B cell (primary cell): ENCODE data around the gene TMEM205. TPM values are rescaled to one million over a fixed set of nuclear protein-coding genes. Genes with fewer than 3 reads are reported as not detected.
A peak's percentile ranks its signal among the peaks of the same experiment; 100 is the strongest.

Source experiments
- ATAC-seq: fragments of 200-7000 bp; cut with Tn5 transposase; one replicate; pipeline ENCODE4 v1.10.0; 2021; ENCODE audit warnings: low read depth, mild to moderate bottlenecking, moderate number of reproducible peaks, moderate library complexity
- CTCF ChIA-PET: fragments of 350-600 bp; sonication (Branson Sonifier 250); formaldehyde crosslinking; loops from one replicate; lab custom pipeline; 2021; ENCODE audit warnings: antibody characterized with exemption, inconsistent platforms; lab: Charles Lee
- POLR2A ChIA-PET: fragments of 350-600 bp; sonication (Branson Sonifier 250); formaldehyde crosslinking; loops from one replicate; lab custom pipeline; 2021; ENCODE audit warnings: antibody characterized with exemption; lab: Charles Lee
- DNase-seq: peaks from one replicate; pipeline ENCODE4 v3.0.0; 2013
- H2AFZ ChIP-seq: 2 replicates; pipeline ENCODE4 v1.6.1; 2012; ENCODE audit warnings: mild to moderate bottlenecking, low read depth, low read length; ENCODE audit not compliant: insufficient read depth, poor library complexity, severe bottlenecking
- H3K27ac ChIP-seq, 2 donors: 1 replicate in 1 of 2; 2 replicates in 1 of 2; pipeline ENCODE4 v1.5.1; 2012 to 2013; ENCODE audit warnings: low read length in 2 of 2, mild to moderate bottlenecking in 2 of 2, moderate library complexity in 1 of 2
- H3K27me3 ChIP-seq, 4 experiments: fragments of 200-600 bp in 1 of 4; sonication (generic) in 1 of 4; replicated peaks in 1 of 4; 1 replicate in 2 of 4; 2 replicates in 2 of 4; pipeline versions ENCODE4 v1.6.1 to v1.7.0; 2013 to 2016; ENCODE audit warnings: low read length in 3 of 4, mild to moderate bottlenecking in 2 of 4, mixed read lengths in 1 of 4, moderate library complexity in 1 of 4; ENCODE audit not compliant: insufficient read depth in 4 of 4, control insufficient read depth in 3 of 4; ENCODE audit errors: control extremely low read depth in 1 of 4
- H3K36me3 ChIP-seq, 2 experiments: replicated peaks in 1 of 2; 1 replicate in 1 of 2; 2 replicates in 1 of 2; pipeline versions ENCODE4 v1.6.1 to v1.7.1; 2013; ENCODE audit warnings: low read length in 1 of 2; ENCODE audit not compliant: insufficient read depth in 2 of 2, control insufficient read depth in 1 of 2; ENCODE audit errors: control extremely low read depth in 1 of 2, extremely low read depth in 1 of 2
- H3K4me1 ChIP-seq, 2 donors: fragments of 200-600 bp in 1 of 2; sonication (generic) in 1 of 2; 1 replicate in 1 of 2; 2 replicates in 1 of 2; pipeline versions ENCODE4 v1.5.1 to v1.6.1; 2013 to 2017; ENCODE audit warnings: low read length in 2 of 2; ENCODE audit not compliant: control insufficient read depth in 2 of 2, insufficient read depth in 2 of 2
- H3K4me2 ChIP-seq: replicated peaks from 2 replicates; pipeline ENCODE3; 2012; ENCODE audit warnings: mild to moderate bottlenecking, low read depth, low read length; ENCODE audit not compliant: poor library complexity, severe bottlenecking
- H3K4me3 ChIP-seq, 5 experiments: fragments of 200-600 bp in 1 of 5; sonication (generic) in 1 of 5; 1 replicate in 3 of 5; 2 replicates in 2 of 5; pipeline versions ENCODE4 v1.5.1 to v1.7.0; 2011 to 2016; ENCODE audit warnings: low read length in 4 of 5, mild to moderate bottlenecking in 4 of 5, low read depth in 2 of 5, control low read depth in 1 of 5, moderate library complexity in 1 of 5; ENCODE audit not compliant: insufficient read depth in 1 of 5; ENCODE audit errors: control extremely low read depth in 1 of 5, extremely low read depth in 1 of 5
- H3K79me2 ChIP-seq: fragments of 200-600 bp; sonication (generic); one replicate; pipeline ENCODE4 v1.6.0; 2016; ENCODE audit warnings: low read length; ENCODE audit not compliant: control insufficient read depth, insufficient read depth
- H3K9ac ChIP-seq: fragments of 200-600 bp; sonication (generic); 2 replicates; pipeline ENCODE4 v1.6.1; 2017; ENCODE audit warnings: mild to moderate bottlenecking, low read length, moderate library complexity
- H3K9me3 ChIP-seq, 3 donors: one replicate each; pipeline versions ENCODE4 v1.6.1 to v1.7.1; 2013; ENCODE audit warnings: low read length in 2 of 3; ENCODE audit not compliant: control insufficient read depth in 2 of 3, insufficient read depth in 1 of 3; ENCODE audit errors: control extremely low read depth in 1 of 3
- H4K20me1 ChIP-seq: 2 replicates; pipeline ENCODE4 v1.6.0; 2012; ENCODE audit warnings: mild to moderate bottlenecking, low read length; ENCODE audit not compliant: insufficient read depth, control insufficient read depth, poor library complexity, severe bottlenecking
- H3K27ac Mint-ChIP-seq: one replicate; pipeline ENCODE4 v1.8.0; 2021; ENCODE audit warnings: mixed read lengths
- H3K27me3 Mint-ChIP-seq: one replicate; pipeline ENCODE4 v1.8.0; 2021; ENCODE audit warnings: mixed read lengths
- H3K4me1 Mint-ChIP-seq: one replicate; pipeline ENCODE4 v1.8.0; 2021; ENCODE audit warnings: mixed read lengths
- H3K4me3 Mint-ChIP-seq: one replicate; pipeline ENCODE4 v1.8.0; 2021; ENCODE audit warnings: mixed read lengths
- H3K9me3 Mint-ChIP-seq: one replicate; pipeline ENCODE4 v1.8.0; 2022; ENCODE audit warnings: mixed read lengths; ENCODE audit not compliant: insufficient read depth
- CTCF ChIP-seq: fragments of 200-600 bp; IDR thresholded peaks from one replicate; pipeline ENCODE4 v1.8.0; 2022; ENCODE audit warnings: antibody characterized with exemption, mild to moderate bottlenecking
- EZH2 ChIP-seq: IDR thresholded peaks from 2 replicates; pipeline ENCODE4 v1.6.1; 2012; ENCODE audit warnings: borderline replicate concordance, low read depth, mild to moderate bottlenecking, moderate library complexity, low read length; ENCODE audit not compliant: insufficient read depth, poor library complexity, severe bottlenecking
- WGBS: methylation state at CpG from one replicate; pipeline ENCODE4 v1.1.5; 2013; ENCODE audit warnings: missing lambda C conversion rate; ENCODE audit not compliant: insufficient coverage; 5-methylcytosine and 5-hydroxymethylcytosine counted together
- intact Hi-C: fragments of 100-400 bp; cut with micrococcal nuclease; formaldehyde crosslinking; loops from one replicate; pipeline ENCODE4 v1.10.0; 2022
- polyA plus RNA-seq: library from polyadenylated mRNA; depleted of rRNA; stranded (reverse); fragments of >200 nt; gene quantifications from 2 replicates; pipeline ENCODE4 v1.2.3, GENCODE V29; 2012
- total RNA-seq, 2 donors: library from RNA; stranded (reverse); fragments of 120-200 nt in 1 of 2; gene quantifications; 1 replicate in 1 of 2; 2 replicates in 1 of 2; pipeline versions ENCODE4 v1.2.3 to v1.2.4, GENCODE V29; 2013 to 2022

Gene TMEM205
- total and polyA plus RNA-seq, 2 donors (not counting 1 experiment from before 2014, with no cell fraction given): 48.5 to 152 TPM

GRCh38 chr19:11324079-11324661 is 21.9 kb downstream of the TMEM205 start:
- Histone ChIP-seq H3K27me3 (peaks cover 0 to 5% (median 0%) of the 10 kb centered on the region in 4 experiments), H3K79me2 (no peaks in the 10 kb centered on the region), H3K4me1 (peaks cover 31 to 43% of the 10 kb centered on the region in 2 donors), H2AFZ (peak overlapping the region; percentile 56), H3K4me2 (peak overlapping the region; percentile 72), H3K9ac (no peak overlapping the region), H3K9me3 (peaks cover 0 to 5% (median 0%) of the 10 kb centered on the region in 3 donors), H3K4me3 (peak overlapping the region in 1 of 5 experiments; percentile 21), H3K27ac (peak overlapping the region in 1 of 2 donors; percentile 61), H3K36me3 (peaks cover 0 to 1% of the 10 kb centered on the region in 2 experiments), H4K20me1 (no peaks in the 10 kb centered on the region)
- H3K4me1 Mint-ChIP-seq: peaks cover 38% of the 10 kb centered on the region
- DNase-seq (peak; percentile 61), ATAC-seq (peak; percentile 57)
- POLR2A ChIA-PET: interaction anchor here (0.6 kb wide), 2 partner anchors 50 to 227 kb away, joined by 3 to 11 read pairs; partner anchors contain the start of gene SWSAP1
- 0% methylated on average over 9 of the region's 10 CpGs for WGBS
- CTCF ChIA-PET: interaction anchor here (1.1 to 1.6 kb wide), 2 partner anchors 30 to 59 kb away, joined by 3 to 10 read pairs; no protein-coding TSS in a partner anchor
- no peaks in the 10 kb centered on the region for H3K27me3 Mint-ChIP-seq
- peak overlapping the region; percentile 68 for H3K27ac Mint-ChIP-seq
- no peak for TF ChIP-seq EZH2
- no peak for TF ChIP-seq CTCF
- H3K4me3 Mint-ChIP-seq: peak overlapping the region; percentile 75
- intact Hi-C loops: no loop called here
- H3K9me3 Mint-ChIP-seq: no peaks in the 10 kb centered on the region

- no peak for TF ChIP-seq CTCF
- TF ChIP-seq EZH2: no peak
- intact Hi-C loops: no loop called here
- H3K27ac ChIP-seq: peak overlapping the region in 1 of 2 donors; percentile 61
- peak overlapping the region in 1 of 5 experiments; percentile 21 for H3K4me3 ChIP-seq
- H3K27me3 ChIP-seq: peaks cover 0 to 5% (median 0%) of the 10 kb centered on the region in 4 experiments
- Mint-ChIP-seq H3K27me3 (no peaks in the 10 kb centered on the region), H3K4me1 (peaks cover 40% of the 10 kb centered on the region), H3K9me3 (no peaks in the 10 kb centered on the region), H3K4me3 (peak overlapping the region; percentile 75), H3K27ac (no peak overlapping the region)
- H3K79me2 ChIP-seq: no peaks in the 10 kb centered on the region
- peaks cover 31 to 43% of the 10 kb centered on the region in 2 donors for H3K4me1 ChIP-seq
- H2AFZ ChIP-seq: peak overlapping the region; percentile 56
- POLR2A ChIA-PET: interaction anchor here (0.6 kb wide), 1 partner anchor 51 kb away, joined by 3 read pairs; the partner anchor contains the start of gene SWSAP1
- CTCF ChIA-PET: interaction anchor here (1.0 to 2.1 kb wide), 5 partner anchors 8 to 60 kb away, joined by 3 to 10 read pairs (median 4); no protein-coding TSS in a partner anchor
- DNase-seq (no peak), ATAC-seq (no peak)
- peak overlapping the region; percentile 72 for H3K4me2 ChIP-seq
- WGBS: 43% methylated on average over 5 of the region's 5 CpGs
- no peaks in the 10 kb centered on the region for H4K20me1 ChIP-seq
- peaks cover 0 to 1% of the 10 kb centered on the region in 2 experiments for H3K36me3 ChIP-seq
- H3K9me3 ChIP-seq: peaks cover 0 to 5% (median 0%) of the 10 kb centered on the region in 3 donors
- no peak overlapping the region for H3K9ac ChIP-seq
Measured at GRCh38 chr19:11323601-11324078, 22.4 kb downstream of the TMEM205 start.
